Islet of Langerhans (tissue), 1 donor: ENCODE measurements around the gene DEDD2.

Experiments
- FAIRE-seq: peaks from one replicate; lab custom pipeline; 2011; peaks lifted over from hg19 to GRCh38; lab: Jason Lieb, UNC

The DEDD2 gene

GRCh38 chr19:42170715-42171114, 46.8 kb downstream of the DEDD2 start:
- no peak for FAIRE-seq

- no peak for FAIRE-seq
These were observed 47.7 kb downstream of the DEDD2 start for GRCh38 chr19:42169486-42170413.

- no peak for FAIRE-seq
These were observed 49.3 kb downstream of the DEDD2 start for GRCh38 chr19:42168206-42168605.

GRCh38 chr19:42166316-42166715, 51.2 kb downstream of the DEDD2 start:
- no peak for FAIRE-seq

- FAIRE-seq, result no peak
These were observed 52.3 kb downstream of the DEDD2 start for GRCh38 chr19:42165146-42165545.

- FAIRE-seq, result no peak
These were observed 55.7 kb downstream of the DEDD2 start for GRCh38 chr19:42161616-42162263.

- no peak for FAIRE-seq
These were observed 57.5 kb downstream of the DEDD2 start for GRCh38 chr19:42159942-42160341.

GRCh38 chr19:42158926-42159325, 58.6 kb downstream of the DEDD2 start:
- FAIRE-seq, result no peak

- FAIRE-seq, result no peak
These were observed 60.9 kb downstream of the DEDD2 start for GRCh38 chr19:42156571-42156970.

GRCh38 chr19:42155796-42156195, 61.7 kb downstream of the DEDD2 start:
- no peak for FAIRE-seq

- no peak for FAIRE-seq
These were observed 62.8 kb downstream of the DEDD2 start for GRCh38 chr19:42154471-42155323.

- no peak for FAIRE-seq
These were observed 63.6 kb downstream of the DEDD2 start for GRCh38 chr19:42153672-42154433.

- FAIRE-seq, result no peak
These were observed 64.4 kb downstream of the DEDD2 start for GRCh38 chr19:42152910-42153671.

GRCh38 chr19:42151782-42152684, 65.4 kb downstream of the DEDD2 start:
- FAIRE-seq, result no peak

- no peak for FAIRE-seq
These were observed 66.5 kb downstream of the DEDD2 start for GRCh38 chr19:42150911-42151361.

- FAIRE-seq, result no peak
These were observed 67.1 kb downstream of the DEDD2 start for GRCh38 chr19:42150364-42150763.

GRCh38 chr19:42149447-42150202, 67.9 kb downstream of the DEDD2 start:
- no peak for FAIRE-seq
